ENCODE data around the gene SLC26A1.

DNA sequence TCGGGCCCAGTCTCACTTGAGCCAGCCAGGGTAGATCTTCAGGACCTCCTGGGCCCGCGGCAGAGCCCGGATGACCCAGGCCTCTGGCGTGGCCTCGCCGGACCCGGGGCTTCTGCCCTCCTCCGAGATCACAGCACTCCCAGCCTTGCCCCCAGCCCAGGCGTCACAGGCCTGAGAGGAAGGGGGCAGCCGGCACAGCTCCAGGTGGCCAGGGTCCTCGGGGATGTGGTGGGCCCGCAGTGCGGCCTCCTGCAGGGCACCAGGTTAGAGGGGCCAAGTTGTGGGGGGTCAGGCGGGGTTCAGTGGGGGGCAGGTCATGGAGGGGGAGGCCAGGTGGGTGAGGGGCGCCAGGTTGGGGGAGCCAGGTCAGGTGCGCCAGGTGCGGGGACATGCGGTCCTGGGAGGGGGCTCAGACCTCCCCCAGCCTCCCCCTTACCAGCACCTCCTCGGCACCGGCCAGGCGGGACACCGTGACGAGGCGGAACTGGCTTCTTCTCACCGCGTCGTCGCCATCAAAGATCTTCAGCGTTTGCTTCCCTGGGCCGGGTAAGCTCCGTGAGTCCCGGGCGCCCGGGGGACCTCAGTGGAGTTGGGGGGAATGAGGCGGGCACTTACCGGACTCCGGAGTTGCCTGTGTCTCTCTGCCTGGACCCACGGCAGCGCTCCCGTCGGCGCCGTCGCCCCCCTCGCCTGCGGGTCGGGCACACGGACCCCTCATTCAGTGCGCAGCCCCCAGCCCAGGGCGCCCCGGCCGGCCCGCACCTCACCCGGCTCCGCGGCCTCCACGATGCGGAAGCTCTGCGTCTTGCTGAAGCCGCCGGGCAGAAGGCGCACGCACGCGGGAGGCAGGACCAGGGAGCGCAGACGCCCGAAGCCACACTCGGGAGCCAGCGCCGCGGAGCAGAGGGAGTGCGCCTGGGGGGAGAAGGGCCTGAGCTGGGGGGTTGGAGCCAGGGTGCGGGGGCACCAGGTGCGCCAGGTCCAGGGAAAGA lies 25.8 kb downstream of the SLC26A1 start:
- TF ChIP-seq CTCF (IDR thresholded peaks at IDR 0.05) (no peak), EZH2 (IDR thresholded peaks at IDR 0.05) (peak; percentile 61), EZH2phosphoT487 (IDR thresholded peaks at IDR 0.05) (peak; percentile 42)
